Heart left ventricle (tissue), 13 donors: Measurements from ENCODE around the gene PLSCR2.
"Not testable (repeated sequence)": the region's sequence is repeated elsewhere in the genome, so short reads cannot be mapped to it uniquely, and the experiment has no call there.

Experiments
- CTCF ChIP-seq, 12 donors: fragments of 200-600 bp; sonication (generic) in 4 of 12; IDR thresholded peaks; one replicate each; pipeline versions ENCODE4 v1.5.0 to v1.8.0; 2018 to 2022; ENCODE audit warnings: antibody characterized with exemption in 12 of 12, mild to moderate bottlenecking in 5 of 12
- POLR2A ChIP-seq, 2 donors: fragments of 450-650 bp; IDR thresholded peaks; one replicate each; pipeline ENCODE4 v1.6.1; 2017; ENCODE audit warnings: antibody characterized with exemption in 2 of 2, mild to moderate bottlenecking in 2 of 2, moderate library complexity in 2 of 2
- donor health status: ischemic (EF 13 %, LVEDD 7.1; RV severe dilation, severe dysfunction).
- donor health status: DM: no; HTN: yes; CAD: no.
- donor health status: DM: no; HTN: no; CAD: no.
- donor health status: ischemic (EF 25% LVEDD 6.9; RV normal size, moderate dysfunction).
- donor health status: ischemic (EF 25% LVEDD 5.7; RV mildly dilated, moderate dysfunction).
- donor health status: ischemic (EF 35%, LVEDD 5.7; RV mildly dilated, moderate dysfunction).
- donor health status: nonischemic (EF 11% LVEDD 7.7; RV severe dilation, severe dysfunction).
- donor health status: DM: yes; HTN: yes; CAD: no.
- donor health status: PGD.
- donor health status: ischemic (EF 29% LVEDD 5.4; RV normal size, mild dysfunction).
- donor health status: nonischemic (EF 23%, LVEDD 6.1; RV moderate dilation, normal function).

GRCh38 chr3:146440310-146440709 lies 29.1 kb downstream of the PLSCR2 start:
- TF ChIP-seq CTCF, POLR2A (IDR thresholded peaks at IDR 0.05): not testable (repeated sequence)
